GM23338 (cell line): ENCODE measurements around the gene DAB1. TPM values are rescaled to one million over a fixed set of nuclear protein-coding genes. Genes with fewer than 3 reads are reported as not detected.

Experiments
- ATAC-seq: fragments of 200-7000 bp; cut with Tn5 transposase; 3 replicates; pipeline ENCODE4 v1.9.1; 2020
- DNase-seq: peaks from one replicate; pipeline ENCODE4 v3.0.0-alpha.2; 2015; ENCODE audit warnings: low spot score
- H2AFZ ChIP-seq: fragments of 200-600 bp; sonication (generic); 2 replicates; pipeline ENCODE4 v1.8.0; 2016; ENCODE audit warnings: antibody characterized with exemption, mild to moderate bottlenecking, moderate library complexity
- H3F3A ChIP-seq: fragments of 200-600 bp; sonication (generic); replicated peaks from 2 replicates; pipeline ENCODE4 v1.8.0; 2017; ENCODE audit warnings: antibody characterized with exemption, mixed run types, low read depth
- H3K27ac ChIP-seq: fragments of 200-600 bp; sonication (generic); 2 replicates; pipeline ENCODE4 v1.6.1; 2016; ENCODE audit warnings: low read depth
- H3K27me3 ChIP-seq: fragments of 200-600 bp; sonication (generic); 2 replicates; pipeline ENCODE4 v1.8.0; 2016; ENCODE audit warnings: mild to moderate bottlenecking, mixed run types, moderate library complexity; ENCODE audit not compliant: insufficient read depth
- H3K36me3 ChIP-seq: fragments of 200-600 bp; sonication (generic); 2 replicates; pipeline ENCODE4 v1.8.0; 2016; ENCODE audit warnings: mild to moderate bottlenecking; ENCODE audit not compliant: insufficient read depth
- H3K4me1 ChIP-seq: fragments of 200-600 bp; sonication (generic); 2 replicates; pipeline ENCODE4 v1.8.0; 2016; ENCODE audit warnings: mild to moderate bottlenecking, moderate library complexity; ENCODE audit not compliant: insufficient read depth
- H3K4me2 ChIP-seq: fragments of 200-600 bp; sonication (generic); 2 replicates; pipeline ENCODE4 v1.7.1; 2017; ENCODE audit warnings: mixed run types
- H3K4me3 ChIP-seq: fragments of 200-600 bp; sonication (generic); 2 replicates; pipeline ENCODE4 v1.6.1; 2016; ENCODE audit warnings: mixed run types
- H3K79me2 ChIP-seq: fragments of 200-600 bp; sonication (generic); replicated peaks from 2 replicates; pipeline ENCODE4 v1.8.0; 2017; ENCODE audit warnings: mild to moderate bottlenecking; ENCODE audit not compliant: insufficient read depth
- H3K9me2 ChIP-seq: fragments of 200-600 bp; sonication (generic); 2 replicates; pipeline ENCODE4 v1.8.0; 2017; ENCODE audit not compliant: insufficient read depth
- H4K20me1 ChIP-seq: fragments of 200-600 bp; sonication (generic); replicated peaks from 2 replicates; pipeline ENCODE4 v1.8.0; 2017; ENCODE audit warnings: mild to moderate bottlenecking; ENCODE audit not compliant: insufficient read depth
- H3K27ac Mint-ChIP-seq: 2 replicates; pipeline ENCODE4 v1.8.0; 2020; ENCODE audit warnings: inconsistent platforms, mild to moderate bottlenecking, moderate library complexity, mixed read lengths
- H3K27me3 Mint-ChIP-seq: 3 replicates; pipeline ENCODE4 v1.8.0; 2022; ENCODE audit warnings: low read depth, mild to moderate bottlenecking, moderate library complexity, mixed read lengths, inconsistent platforms; ENCODE audit not compliant: insufficient read depth, poor library complexity
- H3K36me3 Mint-ChIP-seq: 3 replicates; pipeline ENCODE4 v1.8.0; 2021; ENCODE audit warnings: low read depth, mild to moderate bottlenecking, inconsistent platforms, moderate library complexity, mixed read lengths
- H3K4me1 Mint-ChIP-seq: 3 replicates; pipeline ENCODE4 v1.8.0; 2020; ENCODE audit warnings: mild to moderate bottlenecking, inconsistent platforms, mixed read lengths
- H3K4me3 Mint-ChIP-seq: 3 replicates; pipeline ENCODE4 v1.8.0; 2021; ENCODE audit warnings: moderate library complexity, mild to moderate bottlenecking, inconsistent platforms, mixed read lengths
- H3K9me3 Mint-ChIP-seq: 3 replicates; pipeline ENCODE4 v1.8.0; 2020; ENCODE audit warnings: moderate library complexity, mild to moderate bottlenecking, inconsistent platforms, mixed read lengths
- EZH2 ChIP-seq: fragments of 200-600 bp; sonication (generic); IDR thresholded peaks from one replicate; pipeline ENCODE4 v1.8.0; 2017; ENCODE audit warnings: antibody characterized with exemption, mild to moderate bottlenecking, low read depth; ENCODE audit not compliant: unreplicated experiment
- polyA plus RNA-seq: library from polyadenylated mRNA; unstranded; fragments of >200 nt; fragmentation: Nextera tagmentation; extraction: Ambion mirVana; gene quantifications from 2 replicates; pipeline ENCODE4 v1.2.1, GENCODE V29; 2016
- total RNA-seq: library from RNA; depleted of rRNA; stranded (reverse); fragments of >200 nt; shearing (Covaris generic); gene quantifications from 2 replicates; pipeline ENCODE4 v1.2.3, GENCODE V29; 2014
- TF ChIP-seq, protein P1 (sequence below): IDR thresholded peaks from one replicate; pipeline ENCODE4 v1.6.1; 2018; ENCODE audit warnings: antibody characterized with exemption; ENCODE audit not compliant: unreplicated experiment
- TF ChIP-seq, protein P2 (sequence below), 2 experiments: fragments of 200-600 bp in 1 of 2; sonication (generic) in 1 of 2; conservative IDR thresholded peaks; 2 replicates each; pipeline versions ENCODE4 v1.5.1 to v1.6.1; 2016 to 2017; ENCODE audit warnings: antibody characterized with exemption in 2 of 2, low read depth in 2 of 2, mild to moderate bottlenecking in 2 of 2, moderate library complexity in 1 of 2

DAB1 gene
- total and polyA plus RNA-seq, 2 experiments from 2014 or later, result 12.8 to 14.5 TPM

- Histone ChIP-seq H3K27me3 (no peaks in the 10 kb centered on the region), H3K4me3 (no peak overlapping the region), H3K9me2 (no peaks in the 10 kb centered on the region), H4K20me1 (no peaks in the 10 kb centered on the region), H2AFZ (no peak overlapping the region), H3K79me2 (no peaks in the 10 kb centered on the region), H3K36me3 (no peaks in the 10 kb centered on the region), H3F3A (no peaks in the 10 kb centered on the region), H3K4me2 (no peak overlapping the region), H3K27ac (no peak overlapping the region), H3K4me1 (no peaks in the 10 kb centered on the region)
- DNase-seq (no peak), ATAC-seq (no peak)
- TF ChIP-seq, protein P1, sequence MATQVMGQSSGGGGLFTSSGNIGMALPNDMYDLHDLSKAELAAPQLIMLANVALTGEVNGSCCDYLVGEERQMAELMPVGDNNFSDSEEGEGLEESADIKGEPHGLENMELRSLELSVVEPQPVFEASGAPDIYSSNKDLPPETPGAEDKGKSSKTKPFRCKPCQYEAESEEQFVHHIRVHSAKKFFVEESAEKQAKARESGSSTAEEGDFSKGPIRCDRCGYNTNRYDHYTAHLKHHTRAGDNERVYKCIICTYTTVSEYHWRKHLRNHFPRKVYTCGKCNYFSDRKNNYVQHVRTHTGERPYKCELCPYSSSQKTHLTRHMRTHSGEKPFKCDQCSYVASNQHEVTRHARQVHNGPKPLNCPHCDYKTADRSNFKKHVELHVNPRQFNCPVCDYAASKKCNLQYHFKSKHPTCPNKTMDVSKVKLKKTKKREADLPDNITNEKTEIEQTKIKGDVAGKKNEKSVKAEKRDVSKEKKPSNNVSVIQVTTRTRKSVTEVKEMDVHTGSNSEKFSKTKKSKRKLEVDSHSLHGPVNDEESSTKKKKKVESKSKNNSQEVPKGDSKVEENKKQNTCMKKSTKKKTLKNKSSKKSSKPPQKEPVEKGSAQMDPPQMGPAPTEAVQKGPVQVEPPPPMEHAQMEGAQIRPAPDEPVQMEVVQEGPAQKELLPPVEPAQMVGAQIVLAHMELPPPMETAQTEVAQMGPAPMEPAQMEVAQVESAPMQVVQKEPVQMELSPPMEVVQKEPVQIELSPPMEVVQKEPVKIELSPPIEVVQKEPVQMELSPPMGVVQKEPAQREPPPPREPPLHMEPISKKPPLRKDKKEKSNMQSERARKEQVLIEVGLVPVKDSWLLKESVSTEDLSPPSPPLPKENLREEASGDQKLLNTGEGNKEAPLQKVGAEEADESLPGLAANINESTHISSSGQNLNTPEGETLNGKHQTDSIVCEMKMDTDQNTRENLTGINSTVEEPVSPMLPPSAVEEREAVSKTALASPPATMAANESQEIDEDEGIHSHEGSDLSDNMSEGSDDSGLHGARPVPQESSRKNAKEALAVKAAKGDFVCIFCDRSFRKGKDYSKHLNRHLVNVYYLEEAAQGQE, result no peak
- H3K27me3 Mint-ChIP-seq, result no peaks in the 10 kb centered on the region
- H3K36me3 Mint-ChIP-seq, result no peaks in the 10 kb centered on the region
- H3K4me3 Mint-ChIP-seq, result no peak overlapping the region
- no peak overlapping the region for H3K27ac Mint-ChIP-seq
- no peaks in the 10 kb centered on the region for H3K9me3 Mint-ChIP-seq
- peaks cover 20% of the 10 kb centered on the region for H3K4me1 Mint-ChIP-seq
These were observed 360.3 kb downstream of the DAB1 start for GRCh38 chr1:57063406-57064125.

DNA sequence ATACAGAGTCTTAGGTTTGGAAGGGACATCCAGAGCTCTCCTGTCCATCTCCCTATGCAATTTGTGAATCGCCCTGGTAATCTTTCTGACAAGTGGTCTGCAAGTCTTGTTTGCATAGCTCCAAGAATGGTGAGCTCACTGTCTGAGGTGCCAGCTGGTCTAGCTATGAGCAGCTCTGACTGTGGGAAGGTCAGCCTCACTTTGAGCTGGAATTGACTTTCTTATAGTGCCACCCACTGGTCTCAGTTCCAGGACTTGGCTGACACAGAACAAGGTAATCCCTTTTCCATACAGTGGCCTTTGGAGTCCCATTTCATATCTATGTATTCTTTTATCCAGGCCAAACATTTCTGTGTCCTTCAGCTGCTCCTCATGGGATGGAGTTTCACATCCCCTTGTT, 362.5 kb downstream of the DAB1 start:
- Histone ChIP-seq H3F3A (no peaks in the 10 kb centered on the region), H3K27me3 (no peaks in the 10 kb centered on the region), H3K79me2 (no peaks in the 10 kb centered on the region), H2AFZ (no peak overlapping the region), H3K36me3 (no peaks in the 10 kb centered on the region), H3K4me1 (no peaks in the 10 kb centered on the region), H3K4me2 (no peak overlapping the region), H4K20me1 (no peaks in the 10 kb centered on the region), H3K27ac (no peak overlapping the region), H3K4me3 (no peak overlapping the region), H3K9me2 (no peaks in the 10 kb centered on the region)
- Mint-ChIP-seq H3K27me3 (no peaks in the 10 kb centered on the region), H3K4me1 (peaks cover 3% of the 10 kb centered on the region; the same call in 1 of the 3 replicates), H3K27ac (no peak overlapping the region), H3K36me3 (no peaks in the 10 kb centered on the region), H3K4me3 (no peak overlapping the region), H3K9me3 (no peaks in the 10 kb centered on the region)
- ATAC-seq, result no peak
- no peak for TF ChIP-seq EZH2
- TF ChIP-seq, protein P2, sequence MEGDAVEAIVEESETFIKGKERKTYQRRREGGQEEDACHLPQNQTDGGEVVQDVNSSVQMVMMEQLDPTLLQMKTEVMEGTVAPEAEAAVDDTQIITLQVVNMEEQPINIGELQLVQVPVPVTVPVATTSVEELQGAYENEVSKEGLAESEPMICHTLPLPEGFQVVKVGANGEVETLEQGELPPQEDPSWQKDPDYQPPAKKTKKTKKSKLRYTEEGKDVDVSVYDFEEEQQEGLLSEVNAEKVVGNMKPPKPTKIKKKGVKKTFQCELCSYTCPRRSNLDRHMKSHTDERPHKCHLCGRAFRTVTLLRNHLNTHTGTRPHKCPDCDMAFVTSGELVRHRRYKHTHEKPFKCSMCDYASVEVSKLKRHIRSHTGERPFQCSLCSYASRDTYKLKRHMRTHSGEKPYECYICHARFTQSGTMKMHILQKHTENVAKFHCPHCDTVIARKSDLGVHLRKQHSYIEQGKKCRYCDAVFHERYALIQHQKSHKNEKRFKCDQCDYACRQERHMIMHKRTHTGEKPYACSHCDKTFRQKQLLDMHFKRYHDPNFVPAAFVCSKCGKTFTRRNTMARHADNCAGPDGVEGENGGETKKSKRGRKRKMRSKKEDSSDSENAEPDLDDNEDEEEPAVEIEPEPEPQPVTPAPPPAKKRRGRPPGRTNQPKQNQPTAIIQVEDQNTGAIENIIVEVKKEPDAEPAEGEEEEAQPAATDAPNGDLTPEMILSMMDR (conservative IDR thresholded peaks at IDR 0.05; ENCODE audit: low read depth in 2 of 2), result peak in 1 of 2 experiments; percentile 45; a peak in 2 of 4 replicates
- no peak for DNase-seq
